Stimulated activated CD4-positive, alpha-beta T cell treated with anti-CD3 and anti-CD28 coated beads, TNF-alpha, amount 100 ng/mL, for 4 hours (primary cell): Measurements from ENCODE around the gene CRYGN.

Experiments
- DNase-seq, 3 experiments: peaks; one replicate each; pipeline ENCODE4 v3.0.0-alpha.2; 2020; ENCODE audit warnings: low read depth in 3 of 3

The CRYGN gene

GRCh38 chr7:151439855-151440798 is at the start of gene CRYGN:
CRYGN (minus strand) TSS chr7:151440141; CDS start chr7:151439917, 224 bp downstream.
- DNase-seq: no peak

- no peak for DNase-seq
Observed at GRCh38 chr7:151489498-151489897, 49.6 kb upstream of the CRYGN start.

- DNase-seq: no peak
Observed at GRCh38 chr7:151488096-151488495, 48.2 kb upstream of the CRYGN start.

- no peak for DNase-seq
Observed at GRCh38 chr7:151487228-151487627, 47.3 kb upstream of the CRYGN start.

GRCh38 chr7:151486074-151486473 is 46.1 kb upstream of the CRYGN start:
- no peak for DNase-seq

- DNase-seq: no peak
Observed at GRCh38 chr7:151484971-151485707, 45.2 kb upstream of the CRYGN start.

- DNase-seq: no peak
Observed at GRCh38 chr7:151483711-151483983, 43.7 kb upstream of the CRYGN start.

- no peak for DNase-seq
Observed at GRCh38 chr7:151482883-151483710, 43.2 kb upstream of the CRYGN start.

GRCh38 chr7:151481650-151482505 is 41.9 kb upstream of the CRYGN start:
- no peak for DNase-seq

GRCh38 chr7:151477867-151478266 is 37.9 kb upstream of the CRYGN start:
- no peak for DNase-seq

- DNase-seq: no peak
Observed at GRCh38 chr7:151472644-151473380, 32.9 kb upstream of the CRYGN start.

GRCh38 chr7:151470711-151471110 is 30.8 kb upstream of the CRYGN start:
- DNase-seq: no peak

- no peak for DNase-seq
Observed at GRCh38 chr7:151469281-151469680, 29.3 kb upstream of the CRYGN start.

GRCh38 chr7:151468217-151469018 is 28.5 kb upstream of the CRYGN start:
- no peak for DNase-seq

- DNase-seq: no peak
Observed at GRCh38 chr7:151465169-151465568, 25.2 kb upstream of the CRYGN start.

- DNase-seq: no peak
Observed at GRCh38 chr7:151462306-151462779, 22.4 kb upstream of the CRYGN start.

- no peak for DNase-seq
Observed at GRCh38 chr7:151461942-151462230, 21.9 kb upstream of the CRYGN start.

GRCh38 chr7:151461096-151461941 is 21.4 kb upstream of the CRYGN start:
- DNase-seq: no peak

GRCh38 chr7:151460474-151460855 is 20.5 kb upstream of the CRYGN start:
- no peak for DNase-seq
